ENCODE results near the gene FHIT.

The FHIT gene

DNA sequence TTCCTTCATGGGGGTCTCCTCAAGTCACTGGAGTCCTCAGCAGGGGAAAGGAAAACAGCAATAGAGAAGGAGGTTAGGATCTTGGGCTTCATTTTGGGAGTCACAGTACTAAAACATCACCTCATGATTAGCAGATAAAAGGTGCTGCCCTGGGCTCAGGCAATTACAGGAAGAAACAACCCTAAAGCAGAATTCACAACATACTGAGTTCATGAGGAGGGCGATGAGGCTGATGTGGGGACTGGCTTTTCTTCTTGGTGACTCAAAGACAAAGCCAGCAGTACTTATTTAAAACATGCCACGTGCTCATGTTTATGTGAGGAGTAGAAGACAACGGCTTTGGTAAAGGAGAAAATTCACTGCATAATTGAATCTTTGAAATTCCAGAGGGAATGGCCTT lies 1379.1 kb downstream of the FHIT start:
- no peak for DNase-seq (ENCODE audit: low read depth)
- TF ChIP-seq, protein P1, sequence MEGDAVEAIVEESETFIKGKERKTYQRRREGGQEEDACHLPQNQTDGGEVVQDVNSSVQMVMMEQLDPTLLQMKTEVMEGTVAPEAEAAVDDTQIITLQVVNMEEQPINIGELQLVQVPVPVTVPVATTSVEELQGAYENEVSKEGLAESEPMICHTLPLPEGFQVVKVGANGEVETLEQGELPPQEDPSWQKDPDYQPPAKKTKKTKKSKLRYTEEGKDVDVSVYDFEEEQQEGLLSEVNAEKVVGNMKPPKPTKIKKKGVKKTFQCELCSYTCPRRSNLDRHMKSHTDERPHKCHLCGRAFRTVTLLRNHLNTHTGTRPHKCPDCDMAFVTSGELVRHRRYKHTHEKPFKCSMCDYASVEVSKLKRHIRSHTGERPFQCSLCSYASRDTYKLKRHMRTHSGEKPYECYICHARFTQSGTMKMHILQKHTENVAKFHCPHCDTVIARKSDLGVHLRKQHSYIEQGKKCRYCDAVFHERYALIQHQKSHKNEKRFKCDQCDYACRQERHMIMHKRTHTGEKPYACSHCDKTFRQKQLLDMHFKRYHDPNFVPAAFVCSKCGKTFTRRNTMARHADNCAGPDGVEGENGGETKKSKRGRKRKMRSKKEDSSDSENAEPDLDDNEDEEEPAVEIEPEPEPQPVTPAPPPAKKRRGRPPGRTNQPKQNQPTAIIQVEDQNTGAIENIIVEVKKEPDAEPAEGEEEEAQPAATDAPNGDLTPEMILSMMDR (IDR thresholded peaks at IDR 0.05; ENCODE audit: low read depth, low read length, missing control alignments), result no peak
- H3K4me3 ChIP-seq (ENCODE audit: low read depth, low read length), result no peak overlapping the region

DNA sequence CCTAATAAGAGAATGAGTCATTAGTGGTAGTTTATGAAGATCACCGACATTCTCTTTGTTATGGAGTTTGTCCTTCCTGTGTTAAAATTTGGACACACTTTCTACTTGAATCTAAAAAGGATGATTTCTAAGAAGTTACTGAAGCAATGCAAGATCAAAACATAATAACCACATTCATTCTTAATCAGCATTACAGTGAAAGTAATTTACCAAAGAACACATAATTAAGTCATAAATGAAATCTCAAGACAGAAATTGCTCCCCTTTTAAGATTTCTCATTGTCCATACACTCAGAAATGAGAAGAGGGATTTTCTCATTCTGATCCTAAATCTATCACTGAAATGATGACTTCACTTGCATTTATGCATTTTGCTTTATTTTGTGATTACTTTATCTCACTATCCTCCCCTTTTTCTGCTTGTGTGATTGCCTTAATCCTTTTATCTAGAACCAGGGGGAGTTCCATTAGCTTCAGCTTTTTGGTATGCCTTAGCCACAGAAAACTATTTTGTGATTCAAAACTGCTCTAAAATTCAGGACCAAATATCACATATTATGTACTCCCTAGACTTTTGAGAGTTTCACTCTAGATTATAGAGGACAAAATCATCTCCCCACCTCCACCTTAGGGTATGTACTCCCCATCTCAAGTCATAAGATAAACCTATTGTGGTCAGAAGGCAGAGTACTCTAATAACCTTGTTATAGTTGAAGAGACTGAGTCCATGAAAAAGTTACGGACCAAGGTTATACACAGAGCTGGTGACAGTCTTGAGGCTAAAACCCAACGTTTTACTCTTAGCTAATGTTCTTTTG lies 1383.9 kb downstream of the FHIT start:
- TF ChIP-seq, protein P1 (IDR thresholded peaks at IDR 0.05; ENCODE audit: low read depth, low read length, missing control alignments), result no peak
- no peak for DNase-seq (ENCODE audit: low read depth)
- H3K4me3 ChIP-seq (ENCODE audit: low read depth, low read length), result no peak overlapping the region

DNA sequence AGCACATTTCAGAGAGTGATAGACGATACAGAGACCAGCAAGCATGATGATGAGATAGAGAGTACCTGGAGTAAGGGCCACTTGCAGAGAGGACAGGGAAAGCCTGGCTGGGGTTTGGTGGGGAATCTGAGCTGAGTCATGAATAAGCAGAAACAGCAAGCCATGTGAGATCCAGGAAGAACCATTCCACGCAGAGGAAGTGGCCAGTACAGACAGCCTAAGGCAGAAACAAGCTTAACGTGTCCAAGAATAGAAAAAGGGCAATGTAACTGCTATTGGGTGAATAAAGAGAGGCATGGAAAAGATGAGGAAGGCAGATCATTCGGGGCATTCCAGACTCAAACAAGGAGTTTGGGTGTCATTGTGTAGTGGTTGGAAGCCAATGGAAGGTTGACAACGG lies 1385.2 kb downstream of the FHIT start:
- TF ChIP-seq, protein P1 (IDR thresholded peaks at IDR 0.05; ENCODE audit: low read depth, low read length, missing control alignments), result no peak
- no peak overlapping the region for H3K4me3 ChIP-seq (ENCODE audit: low read depth, low read length)
- DNase-seq (ENCODE audit: low read depth), result no peak

DNA sequence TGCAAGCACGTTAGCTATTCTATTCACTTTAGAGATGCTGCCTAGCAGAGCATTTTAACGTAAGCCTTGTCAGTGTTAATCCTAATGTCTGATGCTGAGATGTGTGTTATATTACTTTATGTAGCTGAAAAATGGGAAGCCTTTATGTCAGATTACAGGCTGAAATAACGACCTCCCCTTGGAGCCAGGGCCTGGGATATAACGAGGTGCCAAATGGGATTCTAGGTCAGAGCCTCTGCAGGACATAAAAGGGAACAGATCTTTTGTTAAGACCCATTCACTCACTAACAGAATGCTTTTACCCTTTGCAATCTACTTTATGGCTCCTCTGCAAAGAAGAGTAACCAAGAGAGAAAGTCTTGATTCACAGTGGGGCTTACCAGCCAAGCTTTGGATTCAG lies 1385.9 kb downstream of the FHIT start:
- TF ChIP-seq, protein P1 (IDR thresholded peaks at IDR 0.05; ENCODE audit: low read depth, low read length, missing control alignments), result no peak
- H3K4me3 ChIP-seq (ENCODE audit: low read depth, low read length), result no peak overlapping the region
- DNase-seq (ENCODE audit: low read depth), result no peak

DNA sequence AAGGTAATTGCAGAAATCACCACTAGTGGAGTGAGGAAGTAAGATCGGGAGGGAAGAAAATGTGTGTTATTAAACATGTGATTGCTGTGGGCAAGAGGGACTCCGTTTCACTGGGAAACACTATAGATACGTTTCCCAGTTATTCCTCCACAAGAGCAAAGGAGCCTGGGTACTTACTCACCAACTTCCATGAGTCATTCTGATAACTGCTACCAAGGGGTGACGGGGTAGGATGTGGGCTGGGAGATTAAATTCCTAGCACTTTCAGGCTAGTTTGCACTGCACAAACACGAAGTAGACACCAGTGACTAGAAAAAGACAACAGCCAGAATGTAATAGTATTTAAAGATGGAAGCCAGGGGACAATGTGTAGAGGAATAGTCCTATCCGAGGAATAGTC lies 1388.6 kb downstream of the FHIT start:
- no peak overlapping the region for H3K4me3 ChIP-seq (ENCODE audit: low read depth, low read length)
- DNase-seq (ENCODE audit: low read depth), result no peak
- TF ChIP-seq, protein P1 (IDR thresholded peaks at IDR 0.05; ENCODE audit: low read depth, low read length, missing control alignments), result no peak

DNA sequence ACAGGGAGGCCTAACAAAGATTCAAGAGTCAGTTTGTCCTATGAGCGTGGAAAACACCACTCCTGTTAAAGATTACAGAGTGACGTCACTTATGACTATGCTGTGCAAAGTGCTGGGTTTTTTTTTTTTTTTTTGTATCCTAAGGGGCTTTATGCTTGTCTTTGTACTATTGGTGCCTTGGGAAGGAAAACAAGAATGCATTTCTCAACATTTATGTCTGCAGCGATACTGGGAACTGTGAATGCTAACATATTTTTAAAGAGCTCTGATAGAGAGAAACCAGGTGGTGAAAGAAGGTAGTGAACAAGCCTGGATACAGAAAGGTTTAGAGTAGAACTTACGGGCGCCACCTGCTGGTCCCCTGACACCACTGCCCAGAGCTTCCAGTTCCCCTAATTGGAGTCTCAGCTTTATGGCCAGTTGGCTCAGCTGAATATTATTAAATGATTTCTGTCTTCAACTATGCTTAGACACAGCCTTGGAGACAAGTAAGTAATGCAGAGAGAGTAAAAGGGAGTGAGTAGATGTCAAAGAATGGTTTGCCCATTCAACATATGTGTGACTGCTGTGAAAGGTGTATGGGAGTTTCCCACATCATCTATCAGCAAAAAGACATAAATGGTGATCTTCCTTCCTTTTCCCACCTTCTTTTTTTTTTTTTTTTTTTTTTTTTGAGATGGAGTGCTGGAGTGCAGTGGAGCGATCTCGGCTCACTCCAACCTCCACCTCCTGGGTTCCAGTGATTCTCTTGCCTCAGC lies 1393.5 kb downstream of the FHIT start:
- TF ChIP-seq, protein P1 (IDR thresholded peaks at IDR 0.05; ENCODE audit: low read depth, low read length, missing control alignments), result peak; percentile 93
- DNase-seq (ENCODE audit: low read depth), result peak; percentile 55
- H3K4me3 ChIP-seq (ENCODE audit: low read depth, low read length), result no peak overlapping the region
